Lower leg skin (tissue), 4 donors: ENCODE data around the gene GASK1A. TPM values are rescaled to one million over a fixed set of nuclear protein-coding genes. Genes with fewer than 3 reads are reported as not detected.

ENCODE experiments used
- DNase-seq, 2 donors: peaks; one replicate each; pipeline ENCODE4 v3.0.0-alpha.2; 2019; ENCODE audit warnings: low spot score in 2 of 2
- H3K4me3 ChIP-seq: fragments of 200-600 bp; sonication (generic); 2 replicates; pipeline ENCODE4 v1.5.1; 2017; ENCODE audit warnings: mild to moderate bottlenecking, low read depth; ENCODE audit not compliant: poor library complexity, severe bottlenecking
- POLR2A ChIP-seq, 2 donors: fragments of 450-650 bp; IDR thresholded peaks; one replicate each; pipeline ENCODE4 v1.6.1; 2016 to 2017; ENCODE audit warnings: antibody characterized with exemption in 2 of 2, mild to moderate bottlenecking in 1 of 2, moderate library complexity in 1 of 2
- WGBS, 2 donors: methylation state at CpG; one replicate each; pipeline ENCODE4 v1.1.5; 2018; 5-methylcytosine and 5-hydroxymethylcytosine counted together
- intact Hi-C: fragments of 100-400 bp; cut with DNase I; formaldehyde crosslinking; loops from one replicate; pipeline ENCODE4 v1.15.0; 2023; ENCODE audit warnings: low total_unique reads
- total RNA-seq, 4 donors: library from RNA; depleted of rRNA; stranded (reverse); fragments of >200 nt; gene quantifications; one replicate each; pipeline ENCODE4 v1.1.0, GENCODE V29; 2016
- TF ChIP-seq, protein P1 (sequence below), 3 donors: fragments of 450-650 bp; IDR thresholded peaks; one replicate each; pipeline ENCODE4 v1.5.1; 2016; ENCODE audit warnings: antibody characterized with exemption in 3 of 3, mild to moderate bottlenecking in 3 of 3, moderate library complexity in 2 of 3

Gene GASK1A
- total RNA-seq, 4 donors from 2014 or later: 1.4 to 5.6 (median 3.3) TPM

DNA sequence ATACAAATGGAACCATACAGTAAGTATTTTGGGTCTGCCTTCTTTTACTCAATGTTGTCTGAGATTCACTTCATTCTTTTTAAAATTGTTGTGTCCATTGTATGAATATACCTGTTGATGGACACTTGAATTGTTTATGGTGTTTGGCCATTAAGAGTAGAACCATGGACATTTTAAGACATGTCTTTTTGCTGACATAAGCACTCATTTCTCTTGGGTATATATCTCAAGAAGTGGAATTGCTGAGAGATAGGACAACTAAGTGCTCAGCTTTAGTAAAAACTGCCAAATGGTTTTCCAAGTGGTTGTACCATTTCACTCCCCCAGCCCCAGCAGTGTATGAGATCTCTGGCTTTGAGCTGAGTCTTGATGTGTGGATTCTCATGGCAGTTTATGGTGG is 98.6 kb downstream of the GASK1A start:
- TF ChIP-seq POLR2A (IDR thresholded peaks at IDR 0.05): no peak
- TF ChIP-seq, protein P1, sequence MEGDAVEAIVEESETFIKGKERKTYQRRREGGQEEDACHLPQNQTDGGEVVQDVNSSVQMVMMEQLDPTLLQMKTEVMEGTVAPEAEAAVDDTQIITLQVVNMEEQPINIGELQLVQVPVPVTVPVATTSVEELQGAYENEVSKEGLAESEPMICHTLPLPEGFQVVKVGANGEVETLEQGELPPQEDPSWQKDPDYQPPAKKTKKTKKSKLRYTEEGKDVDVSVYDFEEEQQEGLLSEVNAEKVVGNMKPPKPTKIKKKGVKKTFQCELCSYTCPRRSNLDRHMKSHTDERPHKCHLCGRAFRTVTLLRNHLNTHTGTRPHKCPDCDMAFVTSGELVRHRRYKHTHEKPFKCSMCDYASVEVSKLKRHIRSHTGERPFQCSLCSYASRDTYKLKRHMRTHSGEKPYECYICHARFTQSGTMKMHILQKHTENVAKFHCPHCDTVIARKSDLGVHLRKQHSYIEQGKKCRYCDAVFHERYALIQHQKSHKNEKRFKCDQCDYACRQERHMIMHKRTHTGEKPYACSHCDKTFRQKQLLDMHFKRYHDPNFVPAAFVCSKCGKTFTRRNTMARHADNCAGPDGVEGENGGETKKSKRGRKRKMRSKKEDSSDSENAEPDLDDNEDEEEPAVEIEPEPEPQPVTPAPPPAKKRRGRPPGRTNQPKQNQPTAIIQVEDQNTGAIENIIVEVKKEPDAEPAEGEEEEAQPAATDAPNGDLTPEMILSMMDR (IDR thresholded peaks at IDR 0.05): no peak
- intact Hi-C loops: no loop called here
- no peak for DNase-seq
- H3K4me3 ChIP-seq: no peak overlapping the region

DNA sequence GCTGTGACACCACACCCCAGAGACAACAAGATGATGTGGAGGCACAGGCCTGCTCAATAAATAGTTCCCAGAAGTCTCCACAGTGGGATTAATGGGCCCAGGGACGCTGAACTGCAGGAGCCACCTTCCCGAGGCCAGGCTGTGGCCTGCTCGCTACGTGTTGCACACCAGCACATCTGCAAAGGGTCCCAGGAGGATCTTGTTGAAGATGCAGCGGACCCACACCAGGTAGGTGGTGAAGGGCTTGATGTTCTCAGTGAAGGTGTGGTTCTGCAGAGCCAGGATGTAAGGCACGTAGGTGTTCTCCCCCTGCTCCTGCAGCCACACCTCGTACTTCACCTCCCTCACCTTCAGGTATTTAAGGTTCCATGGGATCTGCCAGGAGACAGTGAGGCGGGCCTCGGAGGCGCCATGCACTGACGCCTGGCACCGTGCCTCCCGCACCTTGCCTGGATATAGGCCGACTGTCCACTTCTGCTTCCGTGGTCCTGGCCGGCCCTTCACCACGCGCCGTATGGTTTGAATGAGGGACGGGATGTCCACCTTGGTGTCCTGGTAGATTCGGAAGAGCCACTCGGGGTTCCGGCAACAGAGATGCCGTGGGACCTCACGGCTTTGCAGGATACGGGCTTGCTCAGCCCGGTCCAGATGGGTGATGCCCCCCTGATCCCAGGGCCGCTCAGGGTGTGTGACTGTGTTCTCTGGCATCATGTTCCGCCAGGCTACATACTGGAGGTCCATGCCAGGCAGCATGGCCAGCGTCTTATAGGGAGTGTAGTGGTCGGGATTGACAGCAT is 100.6 kb downstream of the GASK1A start:
- TF ChIP-seq POLR2A (IDR thresholded peaks at IDR 0.05): no peak
- TF ChIP-seq, protein P1 (IDR thresholded peaks at IDR 0.05): no peak
- WGBS, 2 donors: 94 to 95% methylated on average over 31 of the region's 31 CpGs
- no peak overlapping the region for H3K4me3 ChIP-seq
- DNase-seq: no peak
- intact Hi-C loops: no loop called here

DNA sequence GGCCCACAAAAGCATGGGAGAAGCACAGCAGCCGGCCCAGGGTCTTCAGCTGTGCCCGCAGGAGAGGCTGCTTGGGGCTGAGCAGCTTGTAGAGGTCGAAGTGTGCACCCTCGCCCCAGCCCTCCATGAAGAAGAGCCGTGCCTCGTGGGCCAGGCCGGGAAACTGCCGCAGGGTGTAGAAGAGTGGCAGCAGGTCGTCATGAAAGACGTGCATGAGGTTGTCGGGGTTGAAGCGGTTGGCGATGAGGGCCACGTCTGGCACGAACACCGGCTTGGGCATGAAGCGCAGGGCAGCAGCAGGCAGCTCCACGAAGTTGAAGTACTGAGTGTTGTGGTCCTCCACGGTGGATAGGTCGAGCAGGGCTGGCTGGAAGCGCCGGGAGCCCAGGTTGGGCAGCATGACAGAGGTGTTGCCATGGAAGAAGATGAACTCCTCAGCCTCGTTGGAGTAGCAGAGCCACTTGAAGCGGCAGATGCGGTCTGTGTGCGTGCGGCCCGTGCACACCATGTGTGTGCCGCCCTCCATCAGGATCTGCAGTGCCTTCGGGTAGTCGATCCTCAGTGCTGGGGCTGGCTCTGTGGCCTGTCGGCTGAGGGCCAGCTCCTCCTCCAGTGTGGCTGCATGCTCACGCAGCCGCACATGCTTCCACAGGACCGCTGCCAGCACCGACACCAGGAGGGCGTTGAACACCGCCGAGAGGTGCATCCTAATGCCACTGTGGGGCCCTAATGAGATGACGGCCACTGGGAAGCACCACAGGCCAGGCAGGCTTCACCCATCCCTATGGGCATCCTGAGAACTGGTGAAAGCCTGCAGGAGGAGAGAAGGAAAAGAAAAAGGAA is 101.8 kb downstream of the GASK1A start:
- H3K4me3 ChIP-seq: no peak overlapping the region
- TF ChIP-seq, protein P1 (IDR thresholded peaks at IDR 0.05): no peak
- no peak for TF ChIP-seq POLR2A (IDR thresholded peaks at IDR 0.05)
- intact Hi-C loops: no loop called here
- no peak for DNase-seq
- WGBS, 2 donors: 96 to 98% methylated on average over 33 to 40 of the region's 40 CpGs

DNA sequence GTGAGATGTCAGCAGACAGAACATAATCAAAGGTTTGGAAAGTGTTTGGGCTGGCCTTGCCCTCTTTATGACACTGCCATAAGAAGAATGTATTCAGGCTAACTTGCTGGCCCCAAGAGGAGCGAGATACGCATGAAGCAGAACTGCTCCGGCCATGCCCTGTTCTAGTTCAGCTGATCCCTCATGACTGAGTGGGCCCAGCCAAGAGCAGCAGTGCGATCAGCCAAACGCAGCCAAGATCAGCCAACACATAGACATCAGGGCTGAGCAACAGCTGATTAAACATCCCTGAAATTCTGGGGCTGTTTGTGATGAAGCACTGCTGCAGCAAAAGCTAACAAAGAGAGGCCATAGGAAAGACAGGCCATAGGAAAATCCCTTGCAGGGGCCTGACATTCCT is 102.7 kb downstream of the GASK1A start:
- WGBS, 2 donors: 85 to 97% methylated on average over 5 of the region's 5 CpGs
- TF ChIP-seq, protein P1 (IDR thresholded peaks at IDR 0.05): no peak
- TF ChIP-seq POLR2A (IDR thresholded peaks at IDR 0.05): no peak
- no peak for DNase-seq
- no peak overlapping the region for H3K4me3 ChIP-seq
- intact Hi-C loops: no loop called here

DNA sequence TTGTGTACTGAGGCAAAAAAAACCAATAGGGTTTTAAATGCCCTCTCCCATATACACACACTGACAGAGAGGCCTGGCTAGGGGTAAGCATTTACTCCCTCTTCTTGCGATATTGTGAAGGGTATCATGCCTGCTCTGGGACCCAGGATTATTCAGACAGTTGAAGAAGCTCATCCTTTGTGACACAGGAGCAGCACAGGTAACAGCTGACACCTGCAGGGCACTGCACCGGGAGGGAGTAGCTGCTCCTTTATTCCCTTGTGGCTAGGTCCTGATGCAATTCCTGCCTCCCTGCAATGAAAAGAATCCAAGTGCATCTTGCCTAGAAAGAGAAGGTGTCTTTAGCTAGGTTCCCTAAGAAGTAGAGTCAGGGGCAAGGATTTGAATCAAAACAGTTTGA is 103.3 kb downstream of the GASK1A start:
- intact Hi-C loops: no loop called here
- WGBS, 2 donors: 92 to 96% methylated on average over 2 of the region's 2 CpGs

DNA sequence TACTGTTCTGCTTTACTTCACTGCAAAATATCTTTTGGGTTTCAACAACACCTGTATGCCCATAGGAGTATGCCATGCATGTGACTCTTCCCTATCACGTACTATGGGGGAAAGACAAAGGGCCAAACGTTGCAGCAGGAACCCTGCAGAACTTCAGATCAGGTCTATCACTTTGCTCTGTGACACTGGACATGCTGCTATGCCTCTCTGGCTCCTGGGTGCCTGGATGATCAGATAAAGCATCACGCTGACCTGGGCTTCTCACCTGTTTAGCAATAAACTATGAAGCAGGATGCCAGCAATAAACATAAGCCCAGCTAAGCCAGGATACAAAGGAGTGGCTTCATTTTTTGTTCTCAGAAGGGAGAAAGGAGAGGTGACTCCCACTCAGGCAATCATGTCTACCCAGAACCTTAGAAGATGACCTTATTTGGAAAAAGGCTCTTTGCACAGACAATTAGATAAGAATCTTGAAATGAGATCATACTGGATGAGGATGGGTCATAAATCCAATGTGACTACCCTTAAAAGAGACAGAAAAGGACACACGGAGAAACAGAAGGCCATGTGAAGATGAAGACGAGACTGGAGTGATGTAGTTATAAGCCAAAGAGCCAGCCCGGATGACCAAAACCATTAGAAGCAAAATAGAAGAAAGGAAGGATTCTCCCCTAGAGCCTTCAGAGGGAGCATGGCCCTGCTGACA is 107.5 kb downstream of the GASK1A start:
- no peak for TF ChIP-seq POLR2A (IDR thresholded peaks at IDR 0.05)
- TF ChIP-seq, protein P1 (IDR thresholded peaks at IDR 0.05): no peak
- H3K4me3 ChIP-seq: no peak overlapping the region
- no peak for DNase-seq
- intact Hi-C loops: no loop called here
- WGBS, 2 donors: 86 to 87% methylated on average over 6 of the region's 6 CpGs

More for the DNA sequence above, 103.3 kb downstream of the GASK1A start:
- no peak overlapping the region for H3K4me3 ChIP-seq
- no peak for DNase-seq
- no peak for TF ChIP-seq POLR2A (IDR thresholded peaks at IDR 0.05)
